Measurements from ENCODE around the gene OR4D11.

OR4D11 gene

DNA sequence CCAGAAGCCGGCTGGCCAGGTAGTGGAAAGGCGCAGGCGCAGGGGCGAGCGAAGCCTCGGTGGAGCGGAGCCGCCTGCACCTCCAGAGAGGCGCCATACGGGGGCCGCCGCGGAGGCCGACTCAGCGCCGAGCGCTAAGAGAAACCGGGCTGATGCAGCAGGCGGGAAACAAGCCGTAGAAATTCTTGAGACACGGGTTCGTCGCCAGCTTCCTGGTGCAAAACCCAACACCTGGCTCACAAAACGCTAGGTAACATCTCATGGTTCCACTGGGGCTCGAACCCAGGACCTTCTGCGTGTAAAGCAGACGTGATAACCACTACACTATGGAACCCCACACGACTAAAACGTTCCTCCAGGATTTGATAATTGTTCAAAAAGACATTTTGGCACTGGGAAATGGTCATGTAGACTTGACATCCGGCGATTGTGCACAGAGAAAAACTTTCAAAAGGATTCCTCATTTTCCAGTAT lies 47.0 kb downstream of the OR4D11 start:
- peak; percentile 90 for DNase-seq

GRCh38 chr11:59550842-59551658 lies 47.7 kb downstream of the OR4D11 start:
- DNase-seq, result peak; percentile 86

- peak; percentile 32 for DNase-seq
These were observed 48.5 kb downstream of the OR4D11 start for GRCh38 chr11:59551659-59552521.

- no peak for DNase-seq
These were observed 49.5 kb downstream of the OR4D11 start for GRCh38 chr11:59552844-59553243.

DNA sequence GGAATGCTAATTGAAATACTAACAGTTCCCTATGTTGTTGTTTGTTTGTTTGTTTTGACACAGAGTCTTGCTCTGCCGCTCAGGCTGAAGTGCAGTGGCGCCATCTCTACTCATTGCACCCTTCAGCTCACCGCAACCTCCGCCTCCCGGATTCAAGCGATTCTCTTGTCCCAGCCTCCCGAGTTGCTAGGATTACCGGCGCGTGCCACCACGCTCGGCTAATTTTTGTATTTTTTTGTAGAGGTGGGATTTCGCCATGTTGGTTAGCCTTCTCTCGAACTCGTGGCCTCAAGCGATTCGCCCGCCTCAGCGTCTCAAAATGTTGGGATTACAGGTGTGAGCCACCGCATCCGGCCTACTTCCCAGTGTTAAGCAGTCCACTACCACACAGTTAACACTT lies 49.9 kb downstream of the OR4D11 start:
- DNase-seq, result no peak
